Fibroblast of skin of right quadriceps (primary cell): ENCODE measurements around the gene TPST2.
"Not testable (repeated sequence)": the region's sequence is repeated elsewhere in the genome, so short reads cannot be mapped to it uniquely, and the experiment has no call there.

Experiments used
- DNase-seq: peaks from one replicate; pipeline ENCODE4 v3.0.0-alpha.2; 2013

Gene TPST2

DNA sequence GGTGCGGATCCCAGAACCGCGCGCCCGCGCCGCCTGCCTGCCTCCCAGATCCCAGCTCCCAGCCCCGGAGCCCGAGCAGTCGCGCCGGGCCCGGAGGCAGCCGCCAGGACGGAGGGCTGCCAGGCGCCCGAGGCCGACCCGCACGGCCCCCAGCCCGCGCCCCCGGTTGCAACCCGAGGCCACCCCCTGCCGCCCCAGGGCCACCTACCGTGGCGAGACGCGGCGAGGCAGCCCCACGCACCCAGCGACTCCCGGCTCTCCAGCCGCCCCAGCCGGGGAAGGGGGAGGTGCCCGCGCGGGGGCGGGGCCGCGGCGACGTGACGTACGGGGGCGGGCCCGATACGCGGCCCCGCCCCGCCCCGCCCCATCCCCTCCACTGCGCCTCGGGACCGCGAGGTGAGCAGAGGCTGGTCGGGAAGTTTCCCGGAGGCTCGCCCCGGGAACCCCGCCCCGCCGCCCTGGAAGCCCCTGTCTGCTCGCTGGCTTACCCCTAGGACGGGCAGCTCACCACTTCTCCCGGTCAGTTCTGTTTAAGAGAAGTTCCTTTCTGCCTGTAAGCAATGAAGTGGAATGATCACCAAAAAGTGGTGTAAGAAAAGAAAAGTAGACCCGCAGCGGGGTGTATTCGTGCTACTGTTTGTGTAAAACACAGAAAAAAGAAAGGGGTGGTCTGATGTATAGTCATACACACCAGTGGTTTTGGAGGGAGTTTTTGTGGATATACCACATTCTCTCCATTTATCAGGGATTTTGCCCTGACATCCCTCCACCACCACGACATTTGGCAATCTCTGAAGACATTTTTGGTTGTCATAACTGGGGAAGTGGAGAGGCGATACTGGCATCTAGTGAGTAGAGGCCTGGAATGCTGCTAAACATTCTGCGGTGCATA, at the start of gene TPST2:
Gene TPST2, minus strand, starts transcription at position 288 of the 892 bp plus-strand sequence. CDS start 48,502 bp downstream, outside the sequence.
- peak; percentile 75 for DNase-seq

DNA sequence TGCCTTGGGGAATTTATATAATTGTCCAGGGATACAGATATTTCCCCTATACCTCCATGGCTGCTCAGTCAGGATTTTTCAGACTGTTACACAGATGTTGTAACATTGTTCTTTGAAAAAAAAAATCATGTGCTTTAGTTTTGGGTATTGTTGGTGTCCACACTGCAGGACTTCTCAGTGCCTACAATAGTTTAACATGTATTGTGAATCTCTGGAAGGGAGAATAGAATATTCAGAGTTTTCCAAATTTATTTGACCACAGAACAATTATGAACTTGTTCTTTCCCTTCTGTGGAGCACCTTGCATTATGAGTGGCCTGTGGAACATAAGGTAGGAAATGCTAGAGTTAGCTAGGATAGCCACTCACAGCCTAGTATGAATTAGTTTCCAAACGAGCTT, 46.4 kb upstream of the TPST2 start:
- no peak for DNase-seq

DNA sequence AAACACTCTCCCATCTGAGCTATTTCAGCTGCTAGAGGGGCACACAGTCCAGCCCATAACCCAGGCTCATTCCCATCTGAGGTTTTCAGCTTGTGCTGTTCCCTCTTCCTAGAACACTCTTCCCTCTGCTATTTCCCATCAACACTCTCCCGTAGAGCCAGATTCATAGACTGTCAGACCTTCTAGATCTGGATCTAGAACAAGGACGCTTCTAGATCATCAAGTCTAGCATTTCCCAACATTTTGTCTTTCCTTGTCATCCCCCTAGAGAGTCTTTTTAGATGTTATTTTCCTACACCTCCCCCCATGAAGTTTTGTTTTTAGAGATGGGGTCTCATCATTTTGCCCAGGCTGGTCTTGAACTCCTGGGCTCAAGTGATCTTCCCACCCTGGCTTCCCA, 45.2 kb upstream of the TPST2 start:
- DNase-seq: no peak

DNA sequence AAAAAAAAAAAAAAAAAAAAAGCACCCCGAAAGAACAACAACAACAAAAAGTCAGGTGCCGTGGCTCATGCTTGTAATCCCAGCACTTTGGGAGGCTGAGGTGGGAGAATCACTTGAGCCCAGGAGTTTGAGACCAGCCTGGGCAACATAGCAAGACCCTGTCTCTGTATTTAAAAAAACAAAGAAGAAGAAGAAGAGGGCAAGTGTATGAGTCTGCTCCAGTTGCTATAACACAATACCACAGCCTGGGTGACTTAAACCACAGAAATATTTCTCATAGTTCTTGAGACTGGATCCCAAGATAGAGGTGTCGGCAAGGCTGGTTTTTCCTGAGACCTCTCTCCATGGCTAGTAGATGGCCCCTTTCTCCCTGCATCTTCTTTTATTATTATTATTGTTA, 44.3 kb upstream of the TPST2 start:
- no peak for DNase-seq

DNA sequence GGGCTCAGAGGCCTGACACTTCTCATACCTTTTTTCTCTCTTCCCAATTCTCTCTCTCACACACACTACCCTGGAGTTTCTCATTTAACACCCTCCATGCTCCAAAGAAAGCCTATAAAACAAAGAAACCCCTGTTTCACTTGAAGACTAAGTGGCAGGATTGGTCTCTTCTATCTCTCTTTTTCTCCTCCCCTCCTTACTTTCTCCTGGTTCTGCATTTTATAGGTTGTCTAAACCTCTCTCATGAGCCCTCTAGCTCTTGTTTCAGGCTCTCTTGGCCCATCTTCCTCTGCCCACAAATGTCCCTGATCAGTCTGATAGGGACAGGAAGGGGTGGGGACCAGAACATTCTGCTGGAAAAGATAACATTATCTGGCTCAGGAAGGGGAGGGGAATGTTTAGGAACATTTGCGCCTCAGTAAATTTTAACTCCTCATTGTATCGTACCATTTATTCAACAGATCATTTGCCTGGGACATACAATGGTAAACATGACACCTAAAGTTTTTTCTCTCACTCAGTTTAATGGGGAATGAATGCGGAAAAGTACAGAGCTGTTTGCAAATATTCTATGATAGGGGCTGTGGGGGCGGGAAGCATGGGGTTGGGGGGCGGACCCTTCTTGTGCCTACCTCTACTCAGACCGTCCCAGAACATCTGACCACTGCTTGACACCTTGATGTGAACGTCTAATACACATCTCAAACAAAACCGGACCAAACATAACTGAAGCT, 42.7 kb upstream of the TPST2 start:
- DNase-seq: no peak

DNA sequence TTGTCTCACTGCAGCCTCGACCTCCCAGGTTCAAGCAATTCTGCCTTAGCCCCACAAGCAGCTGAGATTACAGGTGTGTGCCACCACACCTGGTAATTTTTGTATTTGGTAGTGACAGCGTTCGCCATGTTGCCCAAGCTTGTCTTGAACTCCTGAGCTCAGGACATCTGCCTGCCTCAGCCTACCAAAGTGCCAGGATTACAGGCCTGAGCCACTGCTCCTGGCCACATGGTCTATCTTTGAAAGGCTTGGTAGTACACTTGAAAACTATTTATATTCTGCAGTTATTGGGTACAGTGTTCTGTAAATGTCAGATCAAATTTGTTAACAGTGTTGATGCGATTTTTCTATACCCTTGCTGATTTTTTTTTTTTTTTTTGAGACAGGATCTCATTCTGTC, 41.4 kb upstream of the TPST2 start:
- no peak for DNase-seq

DNA sequence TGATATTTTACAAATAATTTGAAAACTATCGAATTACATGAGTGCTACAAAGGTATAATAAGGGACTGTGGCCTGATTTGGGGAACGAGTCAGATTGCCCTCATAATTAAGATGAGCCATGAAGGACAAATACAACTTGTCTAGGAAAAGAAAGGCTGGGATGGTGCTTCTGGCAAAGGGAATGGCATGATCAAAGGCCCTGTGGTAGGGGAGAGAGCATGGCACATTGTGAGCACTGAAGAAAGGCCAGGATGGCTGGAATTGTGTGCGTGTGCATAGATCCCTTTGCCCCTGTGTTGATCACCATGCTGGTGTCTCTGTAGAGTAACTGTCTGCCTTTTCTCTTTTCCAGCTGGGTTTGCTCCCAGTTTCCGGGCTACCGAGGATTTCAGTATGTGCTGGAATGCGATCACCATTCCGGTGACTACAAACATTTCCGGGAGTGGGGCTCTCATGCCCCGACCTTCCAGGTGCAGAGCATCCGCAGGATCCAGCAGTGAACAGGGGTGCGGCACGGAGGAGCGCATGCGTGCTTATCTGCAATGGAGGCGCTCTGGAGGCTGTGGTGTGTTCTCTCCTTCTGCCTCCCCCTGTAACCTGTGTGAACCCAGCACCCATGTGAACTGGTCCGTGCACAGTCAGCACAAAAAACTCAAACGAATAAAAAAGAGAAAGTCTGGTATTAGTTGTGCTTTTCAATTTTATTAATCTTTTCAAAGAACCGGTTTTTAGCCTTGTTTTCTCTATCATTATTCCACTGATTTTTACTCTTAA, 40.2 kb upstream of the TPST2 start:
- no peak for DNase-seq

DNA sequence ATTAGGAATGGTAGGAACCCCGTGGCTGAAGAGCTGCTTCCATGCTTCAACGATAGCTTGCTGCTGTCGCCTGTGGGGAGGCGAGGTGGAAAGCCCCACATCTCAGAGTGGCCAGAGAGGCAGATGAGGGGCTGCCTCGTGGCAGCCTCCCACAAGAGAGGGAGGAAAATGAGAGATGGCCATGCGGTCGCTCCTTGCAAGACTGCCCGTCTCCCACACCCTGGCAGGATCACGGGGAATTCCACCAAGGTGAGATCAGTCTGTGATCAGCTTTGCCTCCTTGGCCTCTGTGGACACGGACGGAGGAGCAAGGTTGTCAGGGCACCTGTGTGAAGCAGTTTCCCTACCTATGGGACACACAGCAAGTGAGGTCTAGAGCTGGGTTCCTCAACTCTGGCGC, 34.9 kb upstream of the TPST2 start:
- DNase-seq: no peak

DNA sequence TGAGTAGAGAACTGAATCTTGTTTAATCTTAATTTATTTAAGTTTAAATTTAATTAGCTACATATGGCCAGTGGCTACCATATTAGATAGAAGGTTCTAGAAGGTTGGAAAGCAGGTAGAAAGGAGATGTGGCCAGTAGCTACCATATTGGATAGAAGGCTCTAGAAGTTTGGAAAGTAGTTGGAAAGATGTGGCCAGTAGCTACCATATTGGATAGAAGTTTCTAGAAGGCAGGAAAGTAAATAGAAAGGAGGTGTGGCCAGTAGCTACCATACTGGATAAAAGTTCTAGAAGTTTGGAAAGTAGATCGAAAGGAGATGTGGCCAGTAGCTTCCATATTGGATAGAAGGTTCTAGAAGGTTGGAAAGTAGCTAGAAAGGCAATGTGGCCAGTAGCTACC, 34.1 kb upstream of the TPST2 start:
- DNase-seq: no peak

DNA sequence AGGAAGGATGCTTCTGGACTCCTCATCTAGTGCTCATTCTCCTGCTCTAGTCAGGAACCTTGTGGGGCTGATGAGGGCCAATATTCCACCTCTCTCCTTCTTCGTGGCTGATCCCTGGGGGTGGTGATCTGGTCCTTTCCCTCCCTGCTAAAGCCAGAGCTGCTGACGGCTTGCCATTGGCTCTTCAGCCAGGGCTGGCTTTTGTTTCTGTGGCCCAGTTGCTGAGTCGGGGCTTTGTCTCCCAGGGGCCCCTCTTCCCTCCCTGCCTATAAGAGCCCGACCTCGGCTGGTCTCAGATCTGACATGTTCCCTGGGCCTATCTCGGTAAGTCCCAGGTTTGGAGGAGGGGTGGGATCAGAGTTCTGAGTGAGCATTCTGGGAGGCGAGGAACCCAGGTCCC, 31.7 kb upstream of the TPST2 start, which contains the start of gene CRYBA4:
Gene CRYBA4, plus strand, starts transcription at position 301 of the 400 bp plus-strand sequence. CDS start 634 bp downstream, outside the sequence.
- no peak for DNase-seq

DNA sequence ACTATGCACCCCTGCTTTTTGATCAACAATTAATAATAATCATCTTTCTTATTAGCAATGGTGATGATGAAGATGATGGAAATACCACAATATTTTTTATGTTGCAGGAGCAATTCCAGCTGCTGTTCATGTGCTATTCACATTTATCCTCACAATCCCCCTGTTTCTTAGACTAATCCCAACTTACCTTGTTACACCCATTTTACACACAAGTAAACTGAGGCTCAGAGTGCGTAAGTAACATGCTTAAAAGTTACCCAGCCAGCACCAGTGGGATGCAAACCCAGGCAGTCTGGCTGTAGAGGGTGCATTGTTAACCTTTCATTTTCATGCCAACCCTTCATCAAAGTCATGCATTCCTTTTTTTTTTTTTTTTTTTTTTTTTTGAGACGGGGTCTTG, 30.3 kb upstream of the TPST2 start:
- DNase-seq: no peak

DNA sequence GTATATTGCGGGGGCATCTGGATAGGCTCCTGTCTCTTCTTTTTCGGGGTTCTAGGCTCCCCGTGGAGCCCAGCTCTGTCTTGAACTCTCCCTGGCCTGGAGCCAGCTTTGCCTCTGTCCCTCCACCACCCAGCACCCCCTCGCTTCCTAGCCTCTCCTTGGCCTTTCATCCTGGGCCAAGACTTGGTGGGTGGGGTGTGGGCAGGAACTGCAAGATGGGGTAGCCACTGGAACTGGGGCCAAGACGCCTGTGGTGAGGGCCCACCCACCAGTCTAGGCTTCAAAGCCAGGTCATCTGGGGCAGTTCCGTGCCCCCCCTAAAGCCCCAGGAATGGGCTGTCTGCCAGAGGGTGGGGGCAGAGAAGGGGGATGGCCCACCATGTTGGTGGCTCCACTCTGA, 29.6 kb upstream of the TPST2 start:
- DNase-seq: no peak

DNA sequence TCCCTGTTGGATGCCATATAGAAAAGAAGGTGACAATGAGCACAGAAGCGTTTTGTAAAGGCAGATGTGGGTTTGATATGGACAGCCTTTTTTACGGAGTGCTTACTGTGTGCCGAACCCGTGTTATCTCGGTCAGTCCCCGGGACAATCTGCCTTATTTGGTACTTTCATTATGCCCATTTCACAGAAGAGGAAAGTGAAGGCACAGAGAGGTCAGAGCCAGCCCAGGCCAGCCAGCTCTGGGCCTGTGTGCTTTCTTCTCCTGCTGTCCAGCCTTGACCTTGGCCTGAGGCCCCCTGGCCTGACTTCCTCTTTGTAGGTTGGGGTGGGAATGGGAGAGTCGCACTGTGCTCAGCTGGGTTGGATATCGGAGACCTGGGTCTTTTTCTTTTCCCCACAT, 28.5 kb upstream of the TPST2 start:
- DNase-seq: no peak

DNA sequence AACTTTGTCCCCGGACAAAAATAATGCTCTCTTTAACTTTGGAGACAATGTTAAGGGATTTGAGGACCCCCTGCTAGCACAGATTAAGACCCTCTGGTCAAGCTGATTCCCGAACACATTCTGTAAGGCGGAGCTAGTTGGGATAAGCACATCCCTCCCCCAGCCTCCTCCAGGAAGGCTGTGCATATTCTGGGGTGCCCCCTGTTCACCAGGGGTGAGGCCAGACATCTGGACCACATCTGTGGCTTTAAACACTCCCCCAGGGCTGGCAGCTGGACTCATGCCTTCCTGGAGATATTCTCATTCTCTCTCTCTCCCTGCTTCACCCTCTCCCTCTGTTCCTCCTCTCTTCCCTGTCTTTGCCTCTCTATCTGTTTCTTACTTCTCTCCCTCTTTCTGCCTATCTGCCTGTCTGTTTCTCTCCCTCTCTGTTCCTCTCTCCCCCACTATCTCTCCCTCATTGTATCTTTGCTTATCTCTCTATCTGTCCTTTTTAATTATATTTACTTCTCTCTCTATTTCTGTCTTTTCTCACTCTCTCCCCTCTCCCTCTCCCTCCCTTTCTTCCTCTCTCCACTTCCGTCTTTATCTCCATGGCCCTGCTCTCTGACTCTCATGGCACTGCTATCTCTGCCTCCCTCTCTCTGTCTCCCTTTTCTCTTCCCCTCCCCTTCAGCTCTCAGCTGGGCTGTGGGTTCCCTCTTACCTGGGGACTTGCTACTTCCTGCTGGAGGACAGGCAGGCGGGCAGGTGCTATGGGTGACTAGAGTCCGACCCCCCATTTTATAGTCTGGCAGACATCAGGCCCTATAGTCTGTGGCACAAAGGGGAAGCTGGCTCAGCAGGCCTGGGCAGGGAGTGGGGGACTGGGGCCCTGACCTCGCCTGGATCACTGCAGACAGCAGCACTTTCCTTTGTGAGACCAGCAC, 27.6 kb upstream of the TPST2 start, which contains the start of gene CRYBB1:
Gene CRYBB1, minus strand, starts transcription at position 757 of the 929 bp plus-strand sequence. CDS start 1,708 bp downstream, outside the sequence.
- no peak for DNase-seq

DNA sequence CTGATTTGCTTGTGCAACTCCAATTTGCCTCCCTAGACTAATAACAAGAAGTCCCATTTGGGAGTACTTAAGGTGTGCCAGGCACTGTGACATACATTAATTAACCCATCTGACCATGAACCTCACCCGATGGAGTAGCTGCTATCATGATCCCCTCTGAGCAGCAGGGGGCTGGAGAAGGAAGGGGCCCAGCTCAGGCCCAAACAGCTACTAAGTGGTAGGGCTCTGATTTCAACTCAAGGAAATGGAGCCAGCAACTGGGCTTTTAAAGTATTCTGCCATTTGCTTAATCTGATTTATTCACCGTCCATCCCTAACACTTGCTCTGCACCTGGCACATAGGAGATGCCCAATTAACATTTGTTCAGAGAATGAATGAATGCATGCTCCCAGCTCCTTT, 26.7 kb upstream of the TPST2 start:
- DNase-seq: no peak

DNA sequence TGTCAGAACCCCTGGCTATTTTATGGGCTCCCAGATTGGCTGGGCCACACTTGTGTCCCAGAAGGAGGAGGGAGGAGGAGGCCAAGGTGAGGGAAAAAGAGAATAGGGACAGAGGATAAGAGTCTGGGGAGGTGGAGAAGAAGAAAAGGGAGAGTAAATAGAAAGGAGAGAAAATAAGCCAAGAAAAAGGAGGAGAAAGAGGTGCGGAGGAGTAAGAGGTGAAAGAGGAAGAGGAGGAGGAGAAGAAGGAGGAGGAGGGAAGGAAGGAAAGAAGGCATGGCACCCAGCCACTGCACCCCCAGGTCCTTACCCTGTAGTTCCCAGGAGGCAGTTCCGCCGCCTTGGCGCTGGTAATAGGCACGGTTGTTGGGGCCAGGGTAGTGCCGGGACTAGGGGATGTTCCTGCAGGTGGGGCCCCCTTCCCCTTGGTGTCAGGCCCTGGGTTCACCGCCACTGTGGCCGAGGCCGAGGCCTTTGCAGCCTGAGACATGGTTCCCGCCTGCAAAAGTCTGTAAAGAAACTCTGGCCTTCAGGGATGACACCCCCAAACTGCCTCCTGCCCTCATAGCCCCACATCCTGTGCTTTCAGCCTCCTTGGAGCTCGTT, 26.0 kb upstream of the TPST2 start:
- no peak for DNase-seq

DNA sequence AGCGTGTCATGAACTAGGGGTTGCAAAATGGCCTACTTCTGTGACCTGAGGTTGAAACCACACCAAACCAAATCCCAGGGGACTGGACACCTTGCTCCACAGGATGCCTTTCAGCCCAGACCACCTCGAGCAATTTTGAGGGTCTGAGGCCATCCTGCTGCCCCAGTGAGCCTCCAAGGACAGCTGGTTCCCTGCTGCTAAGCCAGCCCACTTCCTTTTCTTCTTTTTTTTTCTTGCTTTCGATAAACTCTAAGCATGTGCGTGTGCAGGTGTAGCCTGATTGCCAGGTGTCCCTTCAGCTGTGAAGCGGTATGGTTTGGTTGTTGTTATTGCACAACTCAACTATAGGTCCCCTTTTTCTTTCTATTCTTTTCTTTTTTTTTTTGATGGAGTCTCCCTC, 25.2 kb upstream of the TPST2 start:
- no peak for DNase-seq

DNA sequence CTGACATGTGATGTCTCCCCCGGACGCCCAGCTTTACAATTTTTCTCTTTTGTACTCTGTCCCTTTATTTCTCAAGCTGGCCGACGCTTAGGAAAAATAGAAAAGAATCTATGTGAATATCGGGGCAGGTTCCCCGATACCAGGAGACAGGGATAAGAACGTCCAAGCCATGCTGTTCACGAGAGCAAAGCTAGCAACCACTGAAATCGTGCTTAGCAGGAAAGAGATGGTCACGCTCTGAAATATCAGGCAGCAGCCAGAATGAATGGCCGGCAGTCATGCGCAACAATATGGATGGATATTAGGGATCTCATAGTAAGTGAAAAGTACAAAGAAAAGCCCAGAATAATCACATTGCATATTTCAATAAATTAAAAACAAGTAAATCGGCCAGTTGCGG, 24.4 kb upstream of the TPST2 start:
- DNase-seq: no peak

DNA sequence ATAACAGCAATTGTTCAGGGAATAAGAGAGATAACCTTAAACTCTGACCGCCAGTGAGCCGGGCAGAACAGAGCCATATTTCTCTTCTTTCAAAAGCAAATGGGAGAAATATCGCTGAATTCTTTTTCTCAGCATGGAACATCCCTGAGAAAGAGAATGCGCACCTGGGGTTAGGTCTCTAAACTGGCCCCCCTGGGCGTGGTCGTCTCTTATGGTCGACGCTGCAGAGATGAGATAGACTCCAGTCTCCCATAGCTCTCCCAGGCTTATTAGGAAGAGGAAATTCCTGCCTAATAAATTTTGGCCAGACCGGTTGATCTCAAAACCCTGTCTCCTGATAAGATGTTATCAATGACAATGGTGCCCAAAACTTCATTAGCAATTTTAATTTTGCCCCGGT, 23.8 kb upstream of the TPST2 start:
- DNase-seq: not testable (repeated sequence)

DNA sequence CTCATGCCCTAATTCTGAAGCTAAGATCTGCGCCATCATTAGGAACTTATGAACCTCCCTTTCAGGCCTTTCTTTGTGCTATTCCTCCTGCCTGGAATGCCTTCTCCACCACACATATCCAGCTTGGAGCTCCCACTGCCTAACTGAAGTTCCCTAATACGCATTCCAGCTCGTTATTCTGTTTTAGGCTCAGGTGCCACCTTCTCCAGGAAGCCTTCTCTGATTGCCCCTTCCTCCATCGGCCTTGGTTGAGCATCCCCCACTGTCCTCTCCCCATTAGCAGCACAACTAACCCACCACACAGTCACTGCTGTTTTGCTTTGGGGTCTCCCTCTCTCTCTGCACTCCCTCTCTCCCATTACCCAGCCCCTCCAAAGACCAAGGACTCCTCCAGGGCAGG, 22.7 kb upstream of the TPST2 start:
- no peak for DNase-seq

DNA sequence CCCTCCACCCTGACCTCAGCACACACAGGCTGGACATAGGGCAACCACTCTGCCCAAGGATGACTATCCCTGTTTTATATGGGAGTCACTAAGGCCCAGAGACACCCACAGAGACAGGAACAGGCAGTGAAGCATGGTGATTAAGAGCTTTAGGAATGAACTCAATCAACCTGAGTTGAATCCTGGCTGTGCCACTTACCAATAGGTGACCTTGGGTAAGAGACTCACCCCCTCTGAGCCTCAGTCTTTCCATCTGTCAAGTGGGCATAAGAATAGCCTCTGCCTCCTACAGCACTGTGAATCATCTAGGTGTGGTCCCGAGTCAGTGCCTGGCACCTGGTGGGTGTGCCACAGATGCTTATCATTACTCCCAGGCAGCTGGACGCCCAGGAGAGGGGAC, 21.1 kb upstream of the TPST2 start:
- no peak for DNase-seq
